Dendritic cell treated with granulocyte-macrophage colony-stimulating factor and Interleukin-4, amounts not matched to agents 40 ng/mL and 50 ng/mL, for 4 days (primary cell): ENCODE measurements around the gene BMF.

Source experiments
- H3K27ac Mint-ChIP-seq: one replicate; pipeline ENCODE4 v1.8.0; 2022; ENCODE audit warnings: mild to moderate bottlenecking, mixed read lengths
- H3K27me3 Mint-ChIP-seq: one replicate; pipeline ENCODE4 v1.8.0; 2022; ENCODE audit warnings: mild to moderate bottlenecking, mixed read lengths
- H3K36me3 Mint-ChIP-seq: one replicate; pipeline ENCODE4 v1.8.0; 2022; ENCODE audit warnings: low read depth, mixed read lengths
- H3K4me1 Mint-ChIP-seq: one replicate; pipeline ENCODE4 v1.8.0; 2022; ENCODE audit warnings: low read depth, mixed read lengths
- H3K4me3 Mint-ChIP-seq: one replicate; pipeline ENCODE4 v1.8.0; 2022; ENCODE audit warnings: mild to moderate bottlenecking, moderate library complexity, mixed read lengths
- H3K9me3 Mint-ChIP-seq: one replicate; pipeline ENCODE4 v1.8.0; 2022; ENCODE audit warnings: mixed read lengths
- intact Hi-C: fragments of 100-400 bp; cut with micrococcal nuclease; formaldehyde crosslinking; loops from one replicate; pipeline ENCODE4 v1.15.0; 2022

BMF gene

GRCh38 chr15:40103864-40104271 is 4.8 kb downstream of the BMF start:
- intact Hi-C loops = loop anchor here (2.0 kb wide), 1 partner anchor 55 kb away; no protein-coding TSS in a partner anchor
- Mint-ChIP-seq H3K4me3 (peak overlapping the region; percentile 24), H3K27me3 (no peaks in the 10 kb centered on the region), H3K9me3 (no peaks in the 10 kb centered on the region), H3K4me1 (peaks cover 90% of the 10 kb centered on the region), H3K27ac (peak overlapping the region; percentile 87), H3K36me3 (peaks cover 69% of the 10 kb centered on the region)

- H3K9me3 Mint-ChIP-seq = no peaks in the 10 kb centered on the region
- H3K36me3 Mint-ChIP-seq = peaks cover 65% of the 10 kb centered on the region
- peak overlapping the region; percentile 24 for H3K4me3 Mint-ChIP-seq
- H3K27ac Mint-ChIP-seq = peak overlapping the region; percentile 15
- H3K4me1 Mint-ChIP-seq = peaks cover 92% of the 10 kb centered on the region
- no peaks in the 10 kb centered on the region for H3K27me3 Mint-ChIP-seq
- intact Hi-C loops = no loop called here
Measured at GRCh38 chr15:40102897-40103858, 5.5 kb downstream of the BMF start.

- peak overlapping the region; percentile 39 for H3K4me3 Mint-ChIP-seq
- H3K9me3 Mint-ChIP-seq = no peaks in the 10 kb centered on the region
- intact Hi-C loops = no loop called here
- no peaks in the 10 kb centered on the region for H3K27me3 Mint-ChIP-seq
- peak overlapping the region; percentile 84 for H3K27ac Mint-ChIP-seq
- peaks cover 92% of the 10 kb centered on the region for H3K4me1 Mint-ChIP-seq
- peaks cover 66% of the 10 kb centered on the region for H3K36me3 Mint-ChIP-seq
Measured at GRCh38 chr15:40100947-40101905, 7.5 kb downstream of the BMF start.

- peak overlapping the region; percentile 84 for H3K27ac Mint-ChIP-seq
- H3K9me3 Mint-ChIP-seq = no peaks in the 10 kb centered on the region
Measured at GRCh38 chr15:40100123-40100946, 8.3 kb downstream of the BMF start.

GRCh38 chr15:40098489-40099261 is 10.0 kb downstream of the BMF start:
- Mint-ChIP-seq H3K27ac (peak overlapping the region; percentile 84), H3K36me3 (peaks cover 63% of the 10 kb centered on the region), H3K27me3 (no peaks in the 10 kb centered on the region), H3K4me1 (peaks cover 87% of the 10 kb centered on the region), H3K4me3 (peak overlapping the region; percentile 17), H3K9me3 (no peaks in the 10 kb centered on the region)
- intact Hi-C loops = no loop called here

More at GRCh38 chr15:40100123-40100946, 8.3 kb downstream of the BMF start:
- H3K4me3 Mint-ChIP-seq = peak overlapping the region; percentile 13
- peaks cover 90% of the 10 kb centered on the region for H3K4me1 Mint-ChIP-seq
- H3K27me3 Mint-ChIP-seq = no peaks in the 10 kb centered on the region
- intact Hi-C loops = no loop called here
- H3K36me3 Mint-ChIP-seq = peaks cover 64% of the 10 kb centered on the region

GRCh38 chr15:40097968-40098476 is 10.7 kb downstream of the BMF start:
- peaks cover 57% of the 10 kb centered on the region for H3K36me3 Mint-ChIP-seq
- H3K27me3 Mint-ChIP-seq = no peaks in the 10 kb centered on the region
- intact Hi-C loops = no loop called here
- peaks cover 87% of the 10 kb centered on the region for H3K4me1 Mint-ChIP-seq
- H3K9me3 Mint-ChIP-seq = no peaks in the 10 kb centered on the region
- no peak overlapping the region for H3K4me3 Mint-ChIP-seq
- peak overlapping the region; percentile 84 for H3K27ac Mint-ChIP-seq

GRCh38 chr15:40097096-40097967 is 11.3 kb downstream of the BMF start:
- Mint-ChIP-seq H3K27me3 (no peaks in the 10 kb centered on the region), H3K27ac (peak overlapping the region; percentile 84), H3K9me3 (no peaks in the 10 kb centered on the region), H3K4me3 (peak overlapping the region; percentile 4), H3K36me3 (peaks cover 54% of the 10 kb centered on the region), H3K4me1 (peaks cover 87% of the 10 kb centered on the region)
- intact Hi-C loops = no loop called here

GRCh38 chr15:40096094-40096891 is 12.4 kb downstream of the BMF start:
- Mint-ChIP-seq H3K9me3 (no peaks in the 10 kb centered on the region), H3K36me3 (peaks cover 54% of the 10 kb centered on the region), H3K27ac (peak overlapping the region; percentile 53), H3K4me1 (peaks cover 89% of the 10 kb centered on the region), H3K4me3 (no peak overlapping the region), H3K27me3 (no peaks in the 10 kb centered on the region)
- intact Hi-C loops = no loop called here

GRCh38 chr15:40095371-40096093 is 13.1 kb downstream of the BMF start:
- no peaks in the 10 kb centered on the region for H3K27me3 Mint-ChIP-seq
- peaks cover 82% of the 10 kb centered on the region for H3K4me1 Mint-ChIP-seq
- H3K4me3 Mint-ChIP-seq = no peak overlapping the region
- intact Hi-C loops = no loop called here
- H3K9me3 Mint-ChIP-seq = no peaks in the 10 kb centered on the region
- peaks cover 56% of the 10 kb centered on the region for H3K36me3 Mint-ChIP-seq
- H3K27ac Mint-ChIP-seq = peak overlapping the region; percentile 57

GRCh38 chr15:40094156-40094555 is 14.5 kb downstream of the BMF start:
- Mint-ChIP-seq H3K27ac (peak overlapping the region; percentile 38), H3K36me3 (peaks cover 68% of the 10 kb centered on the region), H3K4me1 (peaks cover 78% of the 10 kb centered on the region), H3K9me3 (no peaks in the 10 kb centered on the region), H3K27me3 (no peaks in the 10 kb centered on the region), H3K4me3 (no peak overlapping the region)
- intact Hi-C loops = no loop called here
